HG02623 (cell line): ENCODE results near the gene ZNF215.
"Not testable (repeated sequence)": the region's sequence is repeated elsewhere in the genome, so short reads cannot be mapped to it uniquely, and the experiment has no call there.

Experiments
- ATAC-seq: cut with Tn5 transposase; IDR thresholded peaks from one replicate; pipeline ENCODE4 v1.9.1; 2021; ENCODE audit warnings: moderate library complexity; ENCODE audit not compliant: unreplicated experiment

ZNF215 gene

GRCh38 chr11:6932145-6932544 is 5.9 kb downstream of the ZNF215 start:
- ATAC-seq, result no peak

GRCh38 chr11:6941970-6942369 is 15.7 kb downstream of the ZNF215 start:
- no peak for ATAC-seq

GRCh38 chr11:6943131-6943530 is 16.9 kb downstream of the ZNF215 start:
- no peak for ATAC-seq

GRCh38 chr11:6954248-6954647 is 28.0 kb downstream of the ZNF215 start:
- ATAC-seq, result not testable (repeated sequence)

GRCh38 chr11:6962141-6962540 is 35.9 kb downstream of the ZNF215 start:
- ATAC-seq, result no peak

- ATAC-seq, result peak; percentile 50
These were observed 36.4 kb downstream of the ZNF215 start for GRCh38 chr11:6962673-6963072.

GRCh38 chr11:6968816-6969215 is 42.6 kb downstream of the ZNF215 start:
- no peak for ATAC-seq

- not testable (repeated sequence) for ATAC-seq
These were observed 43.6 kb downstream of the ZNF215 start for GRCh38 chr11:6969854-6970253.

- ATAC-seq, result no peak
These were observed 53.1 kb downstream of the ZNF215 start for GRCh38 chr11:6979365-6979764.

- ATAC-seq, result no peak
These were observed 60.3 kb downstream of the ZNF215 start for GRCh38 chr11:6986487-6986886.

GRCh38 chr11:6988506-6988905 is 62.3 kb downstream of the ZNF215 start:
- no peak for ATAC-seq

GRCh38 chr11:6991227-6991626 is 65.0 kb downstream of the ZNF215 start:
- no peak for ATAC-seq

GRCh38 chr11:6992026-6992425 is 65.8 kb downstream of the ZNF215 start:
- ATAC-seq, result no peak

- ATAC-seq, result no peak
These were observed 66.5 kb downstream of the ZNF215 start for GRCh38 chr11:6992457-6993417.

GRCh38 chr11:6995703-6996102 is 69.5 kb downstream of the ZNF215 start:
- ATAC-seq, result no peak

- ATAC-seq, result no peak
These were observed 78.3 kb downstream of the ZNF215 start for GRCh38 chr11:7004482-7004881.
